SK-N-SH (cell line): ENCODE measurements around the gene PPP1R1A. TPM values are rescaled to one million over a fixed set of nuclear protein-coding genes. Genes with fewer than 3 reads are reported as not detected.

ENCODE experiments used
- CTCF ChIA-PET: fragments of 300-600, 350-600 bp; formaldehyde crosslinking; extraction: SDS; loops from one replicate; lab custom pipeline; 2021; lab: Yijun Ruan, JAX
- POLR2A ChIA-PET: fragments of 350-600 bp; sonication (Branson Sonifier 250); formaldehyde crosslinking; extraction: SDS; loops from one replicate; lab custom pipeline; 2020; ENCODE audit warnings: antibody characterized with exemption, inconsistent platforms; lab: Yijun Ruan, JAX
- DNase-seq: peaks from one replicate; pipeline ENCODE4 v3.0.0; 2012
- H2AFZ ChIP-seq: fragments of 200-600 bp; sonication (generic); 2 replicates; pipeline ENCODE4 v1.8.1; 2016; ENCODE audit warnings: antibody characterized with exemption, mild to moderate bottlenecking, low read depth
- H3F3A ChIP-seq: fragments of 200-600 bp; sonication (generic); replicated peaks from 2 replicates; pipeline ENCODE3; 2016; ENCODE audit warnings: antibody characterized with exemption, mild to moderate bottlenecking; ENCODE audit not compliant: insufficient read depth
- H3K27ac ChIP-seq, 2 experiments: fragments of 200-500 bp in 1 of 2; fragments of 200-600 bp in 1 of 2; sonication (Bioruptor generic) in 1 of 2; sonication (generic), shearing (Covaris generic) in 1 of 2; 2 replicates each; pipeline versions ENCODE4 v1.5.1 to v1.6.1; 2014 to 2016; ENCODE audit warnings: low read depth in 2 of 2, inconsistent platforms in 1 of 2, low read length in 1 of 2, mild to moderate bottlenecking in 1 of 2, mixed read lengths in 1 of 2
- H3K27me3 ChIP-seq: fragments of 200-600 bp; sonication (generic), shearing (Covaris generic); 2 replicates; pipeline ENCODE4 v1.6.1; 2016; ENCODE audit warnings: mixed run types; ENCODE audit not compliant: insufficient read depth
- H3K36me3 ChIP-seq, 2 experiments: fragments of 200-500 bp in 1 of 2; fragments of 200-600 bp in 1 of 2; sonication (Bioruptor generic) in 1 of 2; sonication (generic) in 1 of 2; replicated peaks in 1 of 2; 2 replicates each; pipeline versions ENCODE3 to v1.5.1; 2014 to 2016; ENCODE audit warnings: low read length in 1 of 2, mild to moderate bottlenecking in 1 of 2; ENCODE audit not compliant: insufficient read depth in 2 of 2, control insufficient read depth in 1 of 2
- H3K4me1 ChIP-seq, 2 experiments: fragments of 200-500 bp in 1 of 2; fragments of 200-600 bp in 1 of 2; sonication (Bioruptor generic) in 1 of 2; sonication (generic), shearing (Covaris generic) in 1 of 2; 2 replicates each; pipeline versions ENCODE4 v1.5.1 to v1.6.1; 2014 to 2016; ENCODE audit warnings: low read depth in 1 of 2, low read length in 1 of 2, mixed run types in 1 of 2; ENCODE audit not compliant: insufficient read depth in 2 of 2, control insufficient read depth in 1 of 2
- H3K4me2 ChIP-seq: fragments of 200-600 bp; sonication (generic), shearing (Covaris generic); 2 replicates; pipeline ENCODE4 v1.6.1; 2017; ENCODE audit warnings: mixed run types
- H3K4me3 ChIP-seq, 2 experiments: fragments of 200-500 bp in 1 of 2; fragments of 200-600 bp in 1 of 2; sonication (Bioruptor generic) in 1 of 2; sonication (generic), shearing (Covaris generic) in 1 of 2; 2 replicates each; pipeline versions ENCODE4 v1.5.1 to v1.8.1; 2014 to 2016; ENCODE audit warnings: low read depth in 2 of 2, inconsistent platforms in 1 of 2, low read length in 1 of 2, mild to moderate bottlenecking in 1 of 2, mixed read lengths in 1 of 2, moderate library complexity in 1 of 2
- H3K79me2 ChIP-seq: fragments of 200-600 bp; sonication (generic); 2 replicates; pipeline ENCODE4 v1.8.1; 2017; ENCODE audit warnings: mild to moderate bottlenecking; ENCODE audit not compliant: insufficient read depth
- H3K9ac ChIP-seq: fragments of 200-600 bp; sonication (generic); 2 replicates; pipeline ENCODE4 v1.6.1; 2017; ENCODE audit warnings: mixed run types
- H3K9me2 ChIP-seq: fragments of 200-600 bp; sonication (generic); 2 replicates; pipeline ENCODE4 v1.6.1; 2017; ENCODE audit warnings: mixed run types
- H3K9me3 ChIP-seq: fragments of 200-600 bp; sonication (generic); 2 replicates; pipeline ENCODE4 v1.6.1; 2017; ENCODE audit warnings: mixed run types, mild to moderate bottlenecking, moderate library complexity
- H4K20me1 ChIP-seq: fragments of 200-600 bp; sonication (generic); 2 replicates; pipeline ENCODE4 v1.6.1; 2017; ENCODE audit warnings: mild to moderate bottlenecking, mixed run types; ENCODE audit not compliant: insufficient read depth
- CHD2 ChIP-seq: fragments of 150-350 bp; IDR thresholded peaks from 2 replicates; pipeline ENCODE4 v1.6.1; 2018; ENCODE audit warnings: low read length; ENCODE audit not compliant: partially characterized antibody
- PBX3 ChIP-seq: IDR thresholded peaks from 2 replicates; pipeline ENCODE4; 2012
- RCOR1 ChIP-seq: fragments of 150-350 bp; IDR thresholded peaks from 2 replicates; pipeline ENCODE4 v1.6.1; 2017; ENCODE audit warnings: antibody characterized with exemption, low read length
- USF2 ChIP-seq: fragments of 150-350 bp; IDR thresholded peaks from 2 replicates; pipeline ENCODE4 v1.6.1; 2017; ENCODE audit warnings: antibody characterized with exemption, low read length, low read depth, borderline replicate concordance
- ZBTB33 ChIP-seq: IDR thresholded peaks from 2 replicates; pipeline ENCODE4 v1.4.0; 2012; ENCODE audit warnings: low read depth, borderline replicate concordance
- WGBS: methylation state at CpG from one replicate; pipeline ENCODE4 v1.1.6; 2017; ENCODE audit warnings: low lambda C conversion rate; 5-methylcytosine and 5-hydroxymethylcytosine counted together
- polyA plus RNA-seq, 3 experiments: library from polyadenylated mRNA; depleted of rRNA; stranded (reverse); fragments of >200 nt; gene quantifications; 2 replicates each; pipeline ENCODE4 v1.2.3, GENCODE V29; 2012

Gene PPP1R1A
- polyA plus RNA-seq, 1 of the 3 experiments (the other 2 are of a cell fraction): not detected

- no peak for TF ChIP-seq PBX3
These were observed 1.1 kb downstream of the PPP1R1A start (continued) for GRCh38 chr12:54587315-54587873.

GRCh38 chr12:54586620-54587019 is 1.8 kb downstream of the PPP1R1A start:
- no peaks in the 10 kb centered on the region for H3K79me2 ChIP-seq
- POLR2A ChIA-PET: no interaction called here
- H3K27ac ChIP-seq: no peak overlapping the region
- H3K4me1 ChIP-seq: no peaks in the 10 kb centered on the region
- WGBS: 14% methylated on average over 2 of the region's 2 CpGs
- no peak overlapping the region for H2AFZ ChIP-seq
- no peak for DNase-seq
- H3K4me3 ChIP-seq: no peak overlapping the region
- H3K36me3 ChIP-seq: no peaks in the 10 kb centered on the region
- H3K9ac ChIP-seq: no peak overlapping the region
- TF ChIP-seq RCOR1 (no peak), PBX3 (no peak)
- CTCF ChIA-PET: interaction anchor here (2.5 to 2.9 kb wide), 2 partner anchors 8 to 10 kb away, joined by 11 to 15 read pairs; no protein-coding TSS in a partner anchor
- no peak overlapping the region for H3K4me2 ChIP-seq
- peaks cover 86% of the 10 kb centered on the region for H3K27me3 ChIP-seq
- no peaks in the 10 kb centered on the region for H3K9me3 ChIP-seq
- no peaks in the 10 kb centered on the region for H3F3A ChIP-seq
- H3K9me2 ChIP-seq: no peaks in the 10 kb centered on the region
- no peaks in the 10 kb centered on the region for H4K20me1 ChIP-seq

GRCh38 chr12:54585243-54585642 is 3.2 kb downstream of the PPP1R1A start:
- Histone ChIP-seq H3K79me2 (no peaks in the 10 kb centered on the region), H3K4me2 (no peak overlapping the region), H3K4me3 (no peak overlapping the region), H3K4me1 (no peaks in the 10 kb centered on the region), H3K9me2 (no peaks in the 10 kb centered on the region), H2AFZ (no peak overlapping the region), H3K9ac (no peak overlapping the region), H3K36me3 (no peaks in the 10 kb centered on the region), H4K20me1 (no peaks in the 10 kb centered on the region), H3K9me3 (no peaks in the 10 kb centered on the region)
- CTCF ChIA-PET: no interaction called here
- POLR2A ChIA-PET: no interaction called here
- WGBS: 17% methylated on average over 2 of the region's 2 CpGs
- no peak for TF ChIP-seq CHD2
- TF ChIP-seq ZBTB33: no peak
- no peak for TF ChIP-seq USF2
- TF ChIP-seq, all 33 proteins: peak for 0
- peaks cover 84% of the 10 kb centered on the region for H3K27me3 ChIP-seq
- DNase-seq: no peak
- H3K27ac ChIP-seq: no peak overlapping the region
- H3F3A ChIP-seq: no peaks in the 10 kb centered on the region
